Chondrocyte (in vitro differentiated cells): ENCODE data around the gene PIP5K1B. TPM values are rescaled to one million over a fixed set of nuclear protein-coding genes. Genes with fewer than 3 reads are reported as not detected.

Source experiments
- DNase-seq: peaks from one replicate; pipeline ENCODE4 v3.0.0; 2021; ENCODE audit warnings: mixed read lengths, low spot score
- H3K27ac Mint-ChIP-seq: one replicate; pipeline ENCODE4 v1.8.0; 2021; ENCODE audit warnings: mild to moderate bottlenecking, moderate library complexity, mixed read lengths; ENCODE audit not compliant: unreplicated experiment
- H3K27me3 Mint-ChIP-seq: 2 replicates; pipeline ENCODE4 v1.8.0; 2021; ENCODE audit warnings: low read depth, mixed read lengths
- H3K36me3 Mint-ChIP-seq: 2 replicates; pipeline ENCODE4 v1.8.0; 2021; ENCODE audit warnings: low read depth, mixed read lengths
- H3K4me1 Mint-ChIP-seq: 2 replicates; pipeline ENCODE4 v1.8.0; 2021; ENCODE audit warnings: low read depth, mild to moderate bottlenecking, mixed read lengths
- H3K4me3 Mint-ChIP-seq: one replicate; pipeline ENCODE4 v1.8.0; 2021; ENCODE audit warnings: mild to moderate bottlenecking, moderate library complexity, mixed read lengths; ENCODE audit not compliant: unreplicated experiment
- H3K9me3 Mint-ChIP-seq: 2 replicates; pipeline ENCODE4 v1.8.0; 2021; ENCODE audit warnings: low read depth, mixed read lengths
- CTCF ChIP-seq: fragments of 200-600 bp; sonication (generic); IDR thresholded peaks from 2 replicates; pipeline ENCODE4 v1.5.0; 2021; ENCODE audit warnings: antibody characterized with exemption, mild to moderate bottlenecking, moderate library complexity
- total RNA-seq: library from RNA; stranded (reverse); gene quantifications from 3 replicates; pipeline ENCODE4 v1.2.1, GENCODE V29; 2021

PIP5K1B gene
- total RNA-seq, 1 donor from 2014 or later: not detected

GRCh38 chr9:68847765-68848164 lies 142.7 kb downstream of the PIP5K1B start:
- no peak for TF ChIP-seq CTCF
- Mint-ChIP-seq H3K27ac (no peak overlapping the region), H3K4me1 (no peaks in the 10 kb centered on the region), H3K4me3 (no peak overlapping the region), H3K27me3 (peaks cover 5% of the 10 kb centered on the region), H3K9me3 (no peaks in the 10 kb centered on the region), H3K36me3 (no peaks in the 10 kb centered on the region)
- DNase-seq: no peak

DNA sequence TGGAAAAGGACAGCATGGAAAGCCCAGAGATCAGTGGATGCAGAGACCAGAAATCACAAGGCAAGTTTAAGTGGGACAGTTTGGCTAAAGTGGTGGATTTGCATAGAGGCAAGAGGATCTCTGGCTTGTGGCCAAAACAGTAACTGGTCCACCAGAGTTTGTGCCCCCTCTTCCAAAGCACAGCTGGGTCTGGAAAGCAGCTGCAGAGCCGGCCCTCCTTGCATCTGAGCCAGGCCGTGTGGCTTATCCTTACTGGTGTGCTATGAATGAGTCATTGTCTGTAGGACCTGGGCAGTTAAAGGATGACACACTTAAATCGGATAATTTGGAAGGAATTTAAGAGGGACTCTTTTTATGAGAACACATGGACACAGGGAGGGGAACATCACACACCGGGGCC lies 146.6 kb downstream of the PIP5K1B start:
- Mint-ChIP-seq H3K4me3 (no peak overlapping the region), H3K27me3 (peaks cover 26% of the 10 kb centered on the region), H3K9me3 (no peaks in the 10 kb centered on the region), H3K27ac (no peak overlapping the region), H3K4me1 (no peaks in the 10 kb centered on the region), H3K36me3 (no peaks in the 10 kb centered on the region)
- no peak for TF ChIP-seq CTCF
- DNase-seq: no peak

GRCh38 chr9:68852941-68853340 lies 147.9 kb downstream of the PIP5K1B start:
- H3K9me3 Mint-ChIP-seq: no peaks in the 10 kb centered on the region
- no peaks in the 10 kb centered on the region for H3K36me3 Mint-ChIP-seq
- TF ChIP-seq CTCF: no peak
- H3K27me3 Mint-ChIP-seq: peaks cover 30% of the 10 kb centered on the region
- H3K4me3 Mint-ChIP-seq: no peak overlapping the region
- DNase-seq: no peak
- H3K4me1 Mint-ChIP-seq: no peaks in the 10 kb centered on the region
- no peak overlapping the region for H3K27ac Mint-ChIP-seq

DNA sequence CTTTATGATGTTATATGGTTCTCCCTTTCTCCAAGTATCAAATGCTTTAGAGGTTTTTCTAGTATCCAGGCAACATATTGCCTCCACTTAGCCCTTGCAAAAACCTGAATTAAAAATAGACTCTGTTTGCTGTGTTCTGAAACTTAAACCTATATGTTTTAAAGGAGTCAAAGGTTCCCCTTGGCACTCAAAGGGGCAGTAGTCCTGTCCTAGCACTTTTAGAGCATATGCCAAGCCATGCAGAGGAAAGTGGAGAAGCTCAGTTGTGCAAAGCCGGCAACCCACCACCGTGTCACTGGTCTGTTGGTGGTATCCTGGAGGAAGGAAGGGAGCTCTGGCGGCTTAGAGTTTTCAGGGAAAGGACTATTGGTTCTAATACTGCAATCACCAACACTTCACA lies 154.3 kb downstream of the PIP5K1B start:
- DNase-seq: no peak
- Mint-ChIP-seq H3K27me3 (peaks cover 23% of the 10 kb centered on the region), H3K36me3 (no peaks in the 10 kb centered on the region), H3K9me3 (no peaks in the 10 kb centered on the region), H3K27ac (no peak overlapping the region), H3K4me1 (no peaks in the 10 kb centered on the region), H3K4me3 (no peak overlapping the region)
- TF ChIP-seq CTCF: no peak

DNA sequence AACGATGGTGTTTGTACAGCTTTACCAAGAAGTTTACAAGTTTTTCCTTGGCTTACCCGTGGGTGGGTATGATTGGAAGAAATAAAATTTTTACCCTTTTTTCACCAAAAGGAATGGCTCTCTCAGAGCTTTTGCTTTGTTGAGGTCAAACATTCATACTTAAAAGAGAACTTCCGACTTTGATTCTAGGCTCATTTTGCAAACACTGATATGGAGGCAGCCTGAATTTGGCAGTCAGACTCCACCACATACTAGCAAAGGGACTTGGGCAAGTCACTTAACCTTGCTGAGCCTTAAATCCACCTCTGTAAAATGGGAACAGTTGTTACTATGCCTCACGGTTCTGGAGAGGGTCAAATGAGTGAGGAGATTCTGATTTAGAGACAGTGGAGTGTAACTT lies 155.4 kb downstream of the PIP5K1B start:
- Mint-ChIP-seq H3K4me3 (no peak overlapping the region), H3K9me3 (no peaks in the 10 kb centered on the region), H3K27ac (no peak overlapping the region), H3K27me3 (peaks cover 17% of the 10 kb centered on the region), H3K36me3 (no peaks in the 10 kb centered on the region), H3K4me1 (no peaks in the 10 kb centered on the region)
- TF ChIP-seq CTCF: no peak
- DNase-seq: no peak
